ENCODE data around the gene PHF12.
"Not testable (repeated sequence)": the region's sequence is repeated elsewhere in the genome, so short reads cannot be mapped to it uniquely, and the experiment has no call there.

Gene PHF12

GRCh38 chr17:28880572-28880945 is 70.8 kb downstream of the PHF12 start:
- no peak for TF ChIP-seq CTCF (IDR thresholded peaks at IDR 0.05; ENCODE audit: control extremely low read depth, extremely low read depth, low read depth, missing control alignments)
- ChIA-PET CTCF (interaction anchor here (2.5 kb wide), 1 partner anchor 153 kb away, joined by 15 read pairs; no protein-coding TSS in a partner anchor), POLR2A (no interaction called here)
- DNase-seq (ENCODE audit: extremely low spot score) = no peak

GRCh38 chr17:28879886-28880571 is 71.3 kb downstream of the PHF12 start:
- CTCF ChIA-PET = interaction anchor here (1.2 to 2.8 kb wide), 5 partner anchors 8 to 153 kb away, joined by 4 to 15 read pairs (median 9); no protein-coding TSS in a partner anchor
- DNase-seq (ENCODE audit: extremely low spot score) = no peak
- POLR2A ChIA-PET = no interaction called here
- no peak for TF ChIP-seq CTCF (IDR thresholded peaks at IDR 0.05; ENCODE audit: control extremely low read depth, extremely low read depth, low read depth, missing control alignments)

GRCh38 chr17:28878981-28879380 is 72.3 kb downstream of the PHF12 start:
- peak; percentile 70 for DNase-seq (ENCODE audit: extremely low spot score)
- peak; percentile 56 for TF ChIP-seq CTCF (IDR thresholded peaks at IDR 0.05; ENCODE audit: control extremely low read depth, extremely low read depth, low read depth, missing control alignments)
- POLR2A ChIA-PET = interaction anchor here (0.6 kb wide), 1 partner anchor 152 kb away, joined by 10 read pairs; no protein-coding TSS in a partner anchor
- CTCF ChIA-PET = interaction anchor here (0.7 to 2.8 kb wide), 11 partner anchors 9 to 152 kb away, joined by 3 to 15 read pairs (median 4); no protein-coding TSS in a partner anchor

- DNase-seq (ENCODE audit: extremely low spot score) = no peak
- POLR2A ChIA-PET = interaction anchor here (0.6 kb wide), 1 partner anchor 152 kb away, joined by 10 read pairs; no protein-coding TSS in a partner anchor
- CTCF ChIA-PET = interaction anchor here (0.7 to 2.8 kb wide), 10 partner anchors 9 to 151 kb away, joined by 3 to 15 read pairs (median 4); no protein-coding TSS in a partner anchor
- TF ChIP-seq CTCF (IDR thresholded peaks at IDR 0.05; ENCODE audit: control extremely low read depth, extremely low read depth, low read depth, missing control alignments) = no peak
Observed at GRCh38 chr17:28878158-28878910, 73.0 kb downstream of the PHF12 start.

- DNase-seq (ENCODE audit: extremely low spot score); POLR2A ChIA-PET: not testable (repeated sequence)
- CTCF ChIA-PET = interaction anchor here (1.5 to 2.8 kb wide), 3 partner anchors 14 to 151 kb away, joined by 3 to 9 read pairs (median 4); partner anchors contain the start of genes DHRS13 and TLCD1
Observed at GRCh38 chr17:28877150-28877711, 74.1 kb downstream of the PHF12 start.

- CTCF ChIA-PET = interaction anchor here (1.5 to 1.7 kb wide), 2 partner anchors 27 to 149 kb away, joined by 3 to 4 read pairs; partner anchors contain the start of genes DHRS13 and TLCD1
Observed at GRCh38 chr17:28875848-28876550, 75.3 kb downstream of the PHF12 start.

More at GRCh38 chr17:28875848-28876550, 75.3 kb downstream of the PHF12 start:
- POLR2A ChIA-PET = no interaction called here
- no peak for DNase-seq (ENCODE audit: extremely low spot score)
- TF ChIP-seq CTCF (IDR thresholded peaks at IDR 0.05; ENCODE audit: control extremely low read depth, extremely low read depth, low read depth, missing control alignments) = no peak

All from GM10248 (cell line).